ENCODE results near the gene MSMO1. TPM values are rescaled to one million over a fixed set of nuclear protein-coding genes. Genes with fewer than 3 reads are reported as not detected.

MSMO1 gene
- total and polyA plus RNA-seq, 2 of the 8 experiments (the other 6 are each of a cell fraction or from before 2014, with no cell fraction given): 79.8 to 109 TPM

GRCh38 chr4:165328708-165329107, 1.2 kb downstream of the MSMO1 start (continued):
- TF ChIP-seq GABPA (IDR thresholded peaks at IDR 0.05; ENCODE audit: borderline replicate concordance, insufficient read depth, low read length) (no peak), RNF2 (IDR thresholded peaks at IDR 0.05; ENCODE audit: borderline replicate concordance, low read depth, low read length, missing control alignments, poor library complexity, severe bottlenecking) (no peak), EP300 (IDR thresholded peaks at IDR 0.05; ENCODE audit: borderline replicate concordance in 1 of 2, low read depth in 2 of 2, low read length in 2 of 2) (no peak), POLR2AphosphoS5 (IDR thresholded peaks at IDR 0.05; ENCODE audit: low read depth, low read length) (no peak), RBBP5 (IDR thresholded peaks at IDR 0.05; ENCODE audit: borderline replicate concordance, low read depth, low read length) (no peak), TCF12 (IDR thresholded peaks at IDR 0.05; ENCODE audit: low read depth, low read length) (no peak), MAX (IDR thresholded peaks at IDR 0.05) (no peak), RAD21 (IDR thresholded peaks at IDR 0.05 in 1 of 2, conservative IDR thresholded peaks at IDR 0.05 in 1 of 2; ENCODE audit: low read depth in 2 of 2, low read length in 2 of 2) (no peak), PHF8 (conservative IDR thresholded peaks at IDR 0.05; ENCODE audit: low read depth, low read length) (no peak), ASH2L (IDR thresholded peaks at IDR 0.05; ENCODE audit: low read length) (no peak)
